GM21381 (cell line): Measurements from ENCODE around the gene SFXN2.
"Not testable (repeated sequence)": the region's sequence is repeated elsewhere in the genome, so short reads cannot be mapped to it uniquely, and the experiment has no call there.

Experiments used
- ATAC-seq: cut with Tn5 transposase; IDR thresholded peaks from one replicate; pipeline ENCODE4 v1.9.1; 2021; ENCODE audit warnings: mild to moderate bottlenecking, moderate library complexity; ENCODE audit not compliant: unreplicated experiment

The SFXN2 gene

GRCh38 chr10:102752266-102752930 is 38.0 kb downstream of the SFXN2 start:
- no peak for ATAC-seq

GRCh38 chr10:102752934-102753664 is 38.7 kb downstream of the SFXN2 start:
- no peak for ATAC-seq

GRCh38 chr10:102753718-102754117 is 39.3 kb downstream of the SFXN2 start:
- ATAC-seq = no peak

DNA sequence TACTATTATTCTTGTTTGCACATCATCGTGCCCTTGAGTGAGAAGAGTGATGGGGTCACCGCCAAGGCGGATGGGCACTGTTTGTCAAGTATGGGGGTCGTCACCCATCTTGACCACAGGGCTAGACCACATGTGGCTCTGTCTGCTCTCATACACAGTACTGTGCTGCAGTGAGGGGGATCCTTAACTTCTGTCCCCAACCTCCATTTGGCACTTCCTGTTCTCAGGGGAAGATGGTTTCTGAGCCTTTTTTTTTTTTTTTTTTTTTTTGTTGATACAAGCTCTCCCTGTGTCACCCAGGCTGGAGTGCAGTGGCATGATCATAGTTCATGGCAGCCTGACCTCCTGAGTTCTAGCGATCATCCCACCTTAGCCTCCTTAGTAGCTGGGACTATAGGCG is 42.9 kb downstream of the SFXN2 start:
- no peak for ATAC-seq

GRCh38 chr10:102758240-102758932 is 44.0 kb downstream of the SFXN2 start:
- ATAC-seq = no peak

DNA sequence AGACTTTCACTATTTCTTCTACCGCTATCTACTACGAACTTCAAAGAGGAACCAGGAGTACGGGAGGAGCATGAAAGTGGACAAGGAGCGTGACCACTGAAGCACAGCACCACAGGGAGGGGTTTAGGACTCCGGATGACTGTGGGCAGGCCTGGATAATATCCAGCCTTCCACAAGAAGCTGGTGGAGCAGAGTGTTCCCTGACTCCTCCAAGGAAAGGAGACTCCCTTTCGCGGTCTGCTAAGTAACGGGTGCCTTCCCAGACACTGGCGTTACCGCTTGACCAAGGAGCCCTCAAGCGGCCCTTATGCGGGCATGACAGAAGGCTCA is 44.5 kb downstream of the SFXN2 start:
- ATAC-seq = not testable (repeated sequence)

GRCh38 chr10:102759497-102760210 is 45.2 kb downstream of the SFXN2 start:
- no peak for ATAC-seq

DNA sequence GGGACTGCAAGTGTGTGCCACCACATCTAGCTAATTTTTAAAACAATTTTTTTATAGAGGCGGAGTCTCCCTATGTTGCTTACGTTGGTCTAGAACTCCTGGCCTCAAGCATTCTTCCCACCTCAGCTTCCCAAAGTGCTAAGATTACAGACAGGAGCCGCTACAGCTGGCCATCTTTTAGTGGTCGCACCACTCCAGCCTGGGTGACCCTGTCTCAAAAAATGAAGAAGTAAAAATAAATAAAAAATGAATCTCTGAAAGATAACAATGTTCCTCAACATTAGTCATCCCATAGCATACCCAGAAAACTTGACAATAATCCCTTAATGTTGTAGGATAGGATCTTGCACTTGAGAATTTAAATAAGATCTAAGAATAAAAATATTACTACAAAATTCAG is 47.5 kb downstream of the SFXN2 start:
- ATAC-seq = no peak

- ATAC-seq = no peak
Observed at GRCh38 chr10:102762401-102763015, 48.1 kb downstream of the SFXN2 start.

- no peak for ATAC-seq
Observed at GRCh38 chr10:102763037-102763607, 48.7 kb downstream of the SFXN2 start.

DNA sequence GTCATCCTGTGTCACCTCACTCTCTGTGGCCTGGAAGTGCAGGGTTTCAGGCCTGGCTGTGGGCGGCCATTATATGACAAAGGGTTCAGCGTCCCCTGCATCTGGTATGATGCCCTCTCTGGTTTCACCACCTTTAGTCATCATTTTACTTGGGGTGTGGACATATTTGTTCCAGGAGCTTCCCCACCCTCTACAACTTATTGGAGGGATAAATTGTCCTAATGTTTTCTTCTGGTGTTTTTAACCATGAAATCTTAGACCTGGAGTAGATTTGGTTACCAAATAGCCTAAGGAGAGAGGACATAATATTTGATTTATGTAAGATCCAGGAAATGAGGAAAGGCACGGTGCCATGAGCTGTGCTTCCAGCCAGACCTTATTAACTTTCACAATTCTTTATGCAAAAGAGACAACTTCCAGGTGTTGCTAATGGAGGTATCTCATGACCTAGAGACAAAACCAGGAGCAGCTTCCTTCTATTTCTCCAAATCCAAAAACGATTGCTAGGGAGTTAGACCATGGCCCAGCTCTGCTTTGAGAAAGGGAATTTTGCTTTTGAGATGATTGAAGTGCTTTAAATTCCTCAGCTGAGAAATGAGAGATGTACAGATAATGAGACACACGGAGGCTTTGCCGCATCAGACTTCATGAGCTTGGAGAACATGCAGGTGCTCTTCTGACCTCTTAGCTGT is 50.2 kb downstream of the SFXN2 start:
- no peak for ATAC-seq

GRCh38 chr10:102765336-102765735 is 50.9 kb downstream of the SFXN2 start:
- no peak for ATAC-seq

DNA sequence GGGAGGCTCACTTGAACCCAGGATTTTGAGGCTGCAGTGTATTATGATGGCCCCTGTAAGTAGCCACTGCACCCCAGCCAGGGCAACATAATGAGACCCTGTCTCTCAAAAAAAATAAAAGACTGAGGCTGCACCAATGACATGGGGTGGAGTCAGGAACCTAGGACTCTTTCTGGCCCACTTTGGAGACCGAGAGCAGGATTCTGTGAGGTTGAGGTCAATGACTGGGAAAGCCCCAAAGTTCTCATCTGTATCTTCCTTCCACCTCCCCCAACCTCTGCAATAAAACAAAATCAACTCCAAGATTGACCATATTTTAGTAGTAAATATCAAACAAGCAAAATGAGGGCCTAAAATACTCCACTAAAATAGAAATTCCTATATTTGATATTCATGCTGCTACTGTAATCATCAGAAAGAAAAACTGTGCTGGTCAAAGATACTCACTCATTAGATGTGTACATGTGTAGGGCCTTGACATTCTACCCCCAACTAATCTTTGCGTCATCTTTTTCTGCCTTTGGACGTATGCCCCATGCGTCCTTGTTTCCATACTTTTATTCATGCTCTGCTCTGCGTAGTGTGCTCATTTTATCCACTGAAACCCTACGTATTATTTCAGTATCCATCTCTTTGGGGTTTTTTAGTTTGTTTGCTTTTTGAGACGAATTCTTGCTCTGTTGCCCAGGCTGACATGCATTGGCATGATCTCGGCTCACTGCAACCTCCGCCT is 53.2 kb downstream of the SFXN2 start:
- ATAC-seq = no peak

GRCh38 chr10:102769375-102770107 is 55.1 kb downstream of the SFXN2 start:
- ATAC-seq = no peak

DNA sequence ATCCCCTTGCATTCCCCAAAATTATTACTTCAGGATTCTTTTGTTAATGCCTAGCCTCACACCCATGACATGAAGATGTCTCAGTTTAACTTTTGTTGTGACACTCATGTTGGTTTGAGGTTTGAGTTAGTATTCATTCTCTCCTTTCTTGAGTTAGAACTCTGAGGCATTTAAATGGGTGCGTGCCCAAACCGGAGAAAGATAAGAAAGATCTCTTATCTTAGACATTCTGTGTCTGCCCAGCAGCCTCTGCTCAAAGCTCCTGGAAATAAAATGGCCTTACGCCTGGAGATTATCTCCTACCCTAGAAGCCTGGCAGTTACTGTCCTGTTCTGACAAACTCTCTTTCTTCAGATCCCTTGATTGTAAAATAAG is 55.7 kb downstream of the SFXN2 start:
- no peak for ATAC-seq

DNA sequence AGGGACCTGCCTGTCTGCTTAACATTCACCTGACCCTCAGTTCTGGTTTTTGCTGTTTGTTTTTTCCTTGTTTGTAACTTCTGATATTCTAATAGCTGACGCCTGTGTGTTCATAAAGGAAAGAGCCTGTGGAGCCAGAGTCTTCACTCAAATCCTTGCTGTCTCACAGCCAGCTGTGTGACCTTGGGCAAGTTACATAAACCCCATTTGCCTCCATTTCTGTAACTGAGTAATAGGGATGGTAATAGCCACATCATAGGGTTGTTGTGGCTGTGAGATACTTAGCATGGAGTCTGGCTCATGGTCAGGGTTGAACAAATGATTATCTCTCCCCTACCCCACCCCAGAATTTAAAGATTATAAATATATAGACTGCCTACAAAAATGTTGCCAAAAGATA is 56.4 kb downstream of the SFXN2 start:
- no peak for ATAC-seq

DNA sequence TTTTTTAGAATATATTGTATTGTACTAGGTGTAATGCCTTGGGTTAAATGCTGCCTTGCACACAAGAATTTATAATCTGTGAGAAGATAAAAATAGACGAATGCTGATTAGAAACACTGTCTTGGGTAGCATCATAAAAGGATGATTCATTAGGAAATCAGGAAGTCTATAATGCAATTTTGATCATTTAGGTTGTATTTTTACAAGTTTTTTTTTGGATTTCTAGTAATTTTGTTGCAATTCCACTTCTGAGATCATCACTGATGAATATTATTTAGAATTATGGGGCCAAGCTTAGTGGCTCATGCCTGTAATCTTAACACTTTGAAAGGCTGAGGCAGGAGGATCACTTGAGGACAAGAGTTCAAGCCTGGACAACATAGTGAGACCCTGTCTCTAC is 58.9 kb downstream of the SFXN2 start:
- ATAC-seq = no peak

GRCh38 chr10:102773986-102774385 is 59.5 kb downstream of the SFXN2 start:
- no peak for ATAC-seq
